WTC11 (cell line): Measurements from ENCODE around the gene KRTAP2-4.

Source experiments
- ATF1 ChIP-seq: sonication (generic); formaldehyde crosslinking; IDR thresholded peaks from 2 replicates; pipeline ENCODE4 v1.8.1; 2023; ENCODE audit warnings: mild to moderate bottlenecking, moderate library complexity, missing genetic modification reagents
- ZNF263 ChIP-seq: sonication (generic); formaldehyde crosslinking; IDR thresholded peaks from 2 replicates; pipeline ENCODE4 v1.8.1; 2022; ENCODE audit warnings: low read depth, mild to moderate bottlenecking, moderate library complexity, missing genetic modification reagents

GRCh38 chr17:41015454-41015853 lies 50.2 kb downstream of the KRTAP2-4 start:
- TF ChIP-seq ZNF263 (CRISPR knock-in tag) (no peak), ATF1 (CRISPR knock-in tag) (no peak)
